Right ventricle myocardium superior (tissue), 1 donor: ENCODE results near the gene VGLL1. TPM values are rescaled to one million over a fixed set of nuclear protein-coding genes. Genes with fewer than 3 reads are reported as not detected.

Source experiments
- ATAC-seq: fragments of 200-7000 bp; cut with Tn5 transposase; one replicate; pipeline ENCODE4 v1.9.1; 2020; ENCODE audit warnings: mild to moderate bottlenecking; ENCODE audit not compliant: poor library complexity
- DNase-seq: peaks from one replicate; pipeline ENCODE4 v3.0.0-alpha.2; 2020
- intact Hi-C: fragments of 100-400 bp; cut with DNase I; formaldehyde crosslinking; loops from one replicate; pipeline ENCODE4 v1.11.2; 2022
- total RNA-seq: library from RNA; stranded (reverse); fragmentation: NEBNext Ultra II Directional; extraction: Animal tissue kit (Norgen Biotek cat#: 25700); gene quantifications from one replicate; pipeline ENCODE4 v1.2.1, GENCODE V29; 2021
- donor health status: DM: no; HTN: yes; CAD: no; lungs with severe emphysema.

The VGLL1 gene
- total RNA-seq, 1 donor from 2014 or later, result not detected

GRCh38 chrX:136542281-136542680, 10.3 kb downstream of the VGLL1 start:
- DNase-seq, result no peak
- ATAC-seq, result no peak
- intact Hi-C loops, result no loop called here

GRCh38 chrX:136546371-136546781, 14.4 kb downstream of the VGLL1 start:
- DNase-seq, result no peak
- intact Hi-C loops, result no loop called here
- ATAC-seq, result no peak

GRCh38 chrX:136549226-136549625, 17.2 kb downstream of the VGLL1 start:
- intact Hi-C loops, result no loop called here
- DNase-seq (no peak), ATAC-seq (no peak)

- intact Hi-C loops, result no loop called here
- ATAC-seq (no peak), DNase-seq (no peak)
Measured at GRCh38 chrX:136551410-136551809, 19.4 kb downstream of the VGLL1 start.

- DNase-seq (no peak), ATAC-seq (no peak)
- intact Hi-C loops, result no loop called here
Measured at GRCh38 chrX:136555694-136556093, 23.7 kb downstream of the VGLL1 start.

GRCh38 chrX:136572030-136572429, 40.0 kb downstream of the VGLL1 start:
- DNase-seq (no peak), ATAC-seq (no peak)
- intact Hi-C loops, result no loop called here

- ATAC-seq (peak; percentile 60), DNase-seq (no peak)
- intact Hi-C loops, result no loop called here
Measured at GRCh38 chrX:136574548-136574947, 42.5 kb downstream of the VGLL1 start.

- ATAC-seq, result peak; percentile 83
- intact Hi-C loops, result no loop called here
- DNase-seq, result peak; percentile 53
Measured at GRCh38 chrX:136577552-136577951, 45.5 kb downstream of the VGLL1 start.

- no peak for ATAC-seq
- intact Hi-C loops, result no loop called here
- DNase-seq, result no peak
Measured at GRCh38 chrX:136580316-136580715, 48.3 kb downstream of the VGLL1 start.

- DNase-seq, result no peak
- intact Hi-C loops, result no loop called here
- no peak for ATAC-seq
Measured at GRCh38 chrX:136582624-136583023, 50.6 kb downstream of the VGLL1 start.

- intact Hi-C loops, result no loop called here
- DNase-seq, result no peak
- no peak for ATAC-seq
Measured at GRCh38 chrX:136584545-136584944, 52.5 kb downstream of the VGLL1 start.

- ATAC-seq (no peak), DNase-seq (no peak)
- intact Hi-C loops, result no loop called here
Measured at GRCh38 chrX:136585262-136585661, 53.2 kb downstream of the VGLL1 start.

- DNase-seq, result no peak
- no peak for ATAC-seq
- intact Hi-C loops, result no loop called here
Measured at GRCh38 chrX:136585960-136586359, 53.9 kb downstream of the VGLL1 start.

- DNase-seq (no peak), ATAC-seq (no peak)
- intact Hi-C loops, result no loop called here
Measured at GRCh38 chrX:136586386-136586785, 54.4 kb downstream of the VGLL1 start.

- DNase-seq (no peak), ATAC-seq (no peak)
- intact Hi-C loops, result no loop called here
Measured at GRCh38 chrX:136587532-136587931, 55.5 kb downstream of the VGLL1 start.

- no peak for ATAC-seq
- intact Hi-C loops, result no loop called here
Measured at GRCh38 chrX:136588036-136588435, 56.0 kb downstream of the VGLL1 start.

GRCh38 chrX:136589966-136590365, 58.0 kb downstream of the VGLL1 start:
- DNase-seq (no peak), ATAC-seq (no peak)
- intact Hi-C loops, result no loop called here

More at GRCh38 chrX:136588036-136588435, 56.0 kb downstream of the VGLL1 start:
- no peak for DNase-seq

- DNase-seq, result no peak
- no peak for ATAC-seq
- intact Hi-C loops, result no loop called here
Measured at GRCh38 chrX:136597356-136597755, 65.3 kb downstream of the VGLL1 start.

GRCh38 chrX:136597954-136598353, 65.9 kb downstream of the VGLL1 start:
- intact Hi-C loops, result no loop called here
- no peak for DNase-seq
- ATAC-seq, result no peak

- no peak for ATAC-seq
- intact Hi-C loops, result no loop called here
- no peak for DNase-seq
Measured at GRCh38 chrX:136598631-136599030, 66.6 kb downstream of the VGLL1 start.

GRCh38 chrX:136600059-136600458, 68.0 kb downstream of the VGLL1 start:
- intact Hi-C loops, result no loop called here
- DNase-seq, result no peak
- no peak for ATAC-seq
